ENCODE results near the gene NOSTRIN. TPM values are rescaled to one million over a fixed set of nuclear protein-coding genes. Genes with fewer than 3 reads are reported as not detected.

The NOSTRIN gene
- total RNA-seq, 1 experiment from 2014 or later = 3.1 TPM

- ChIA-PET RAD21 (ENCODE audit: low non-redundant PET in 1 of 2, low total read pairs in 2 of 2, uncharacterized antibody in 2 of 2, unreplicated experiment in 2 of 2) (no interaction called here), CTCF (no interaction called here), POLR2A (no interaction called here)
- Histone ChIP-seq H3K27ac (ENCODE audit: low read depth, low read length) (no peak overlapping the region), H2AFZ (ENCODE audit: low read depth, low read length, poor library complexity, severe bottlenecking) (no peak overlapping the region), H3K9me3 (ENCODE audit: control insufficient read depth in 1 of 2, insufficient read depth in 1 of 2, low read depth in 1 of 2, low read length in 2 of 2) (no peaks in the 10 kb centered on the region), H3K4me1 (ENCODE audit: control insufficient read depth in 1 of 2, insufficient read depth in 2 of 2, low read length in 2 of 2) (no peaks in the 10 kb centered on the region; a peak in 1 of 4 replicates), H3K4me2 (ENCODE audit: low read length) (no peak overlapping the region), H3K79me2 (ENCODE audit: insufficient read depth, low read length) (no peaks in the 10 kb centered on the region), H3K27me3 (ENCODE audit: insufficient read depth, low read length) (no peaks in the 10 kb centered on the region), H3K9me2 (ENCODE audit: insufficient read depth) (no peaks in the 10 kb centered on the region), H4K20me1 (ENCODE audit: insufficient read depth) (no peaks in the 10 kb centered on the region), H3K4me3 (replicated peaks in 1 of 2; ENCODE audit: low read depth in 1 of 2, low read length in 2 of 2) (no peak overlapping the region), H3K9ac (ENCODE audit: low read length) (no peak overlapping the region), H3K36me3 (ENCODE audit: control insufficient read depth in 1 of 2, insufficient read depth in 2 of 2, low read length in 2 of 2) (no peaks in the 10 kb centered on the region)
- intact Hi-C loops (cut with micrococcal nuclease) = no loop called here
- ATAC-seq = no peak
- BruUV-seq (replicated peaks) = no TSS peak
- no peak for TF ChIP-seq SIN3A (IDR thresholded peaks at IDR 0.05; ENCODE audit: low read depth)
- no peak for TF ChIP-seq SP1 (IDR thresholded peaks at IDR 0.05; ENCODE audit: low read depth)
- no peak for TF ChIP-seq JUND (IDR thresholded peaks at IDR 0.05)
- TF ChIP-seq EGR1 (IDR thresholded peaks at IDR 0.05; ENCODE audit: low read depth) = no peak
- no peak for TF ChIP-seq RAD21 (IDR thresholded peaks at IDR 0.05; ENCODE audit: low read depth)
- no peak for TF ChIP-seq ELF1 (IDR thresholded peaks at IDR 0.05; ENCODE audit: borderline replicate concordance, low read depth)
- TF ChIP-seq TCF7L2 (IDR thresholded peaks at IDR 0.05; ENCODE audit: borderline replicate concordance, extremely low read depth, insufficient read depth, insufficient read length) = no peak
- TF ChIP-seq ZBTB33 (IDR thresholded peaks at IDR 0.05; ENCODE audit: extremely low read depth, insufficient replicate concordance, low read length) = no peak
- TF ChIP-seq ZNF274 (IDR thresholded peaks at IDR 0.05; ENCODE audit: low read depth, low read length) = no peak
- TF ChIP-seq YY1 (IDR thresholded peaks at IDR 0.05; ENCODE audit: extremely low read depth, insufficient replicate concordance, low read depth, low read length) = no peak
- TF ChIP-seq SRF (IDR thresholded peaks at IDR 0.05; ENCODE audit: low read depth) = no peak
- no peak for TF ChIP-seq REST (IDR thresholded peaks at IDR 0.05; ENCODE audit: low read depth)
- TF ChIP-seq EZH2 (IDR thresholded peaks at IDR 0.05) = no peak
- no peak for TF ChIP-seq FOSL1 (IDR thresholded peaks at IDR 0.05; ENCODE audit: low read depth)
- DNase-seq (ENCODE audit: low read depth, low spot score) = no peak
Observed at GRCh38 chr2:168782271-168782670, 20.2 kb upstream of the NOSTRIN start.

Measured in HCT116 (cell line).